ENCODE measurements around the gene MCC.

MCC gene

GRCh38 chr5:113252066-113252465 is 236.2 kb downstream of the MCC start:
- H3K4me1 ChIP-seq (ENCODE audit: control insufficient read depth, insufficient read depth, low read length, poor library complexity, severe bottlenecking): no peaks in the 10 kb centered on the region
- no peak for DNase-seq
- H3K9me3 ChIP-seq (ENCODE audit: control insufficient read depth, low read length): no peaks in the 10 kb centered on the region
- H3K4me3 ChIP-seq (ENCODE audit: insufficient read depth, low read depth, low read length, poor library complexity, severe bottlenecking): no peak overlapping the region
- H3K27ac ChIP-seq (ENCODE audit: insufficient read depth, low read length, poor library complexity, severe bottlenecking): no peak overlapping the region
- no peaks in the 10 kb centered on the region for H3K36me3 ChIP-seq (ENCODE audit: control insufficient read depth, insufficient read depth, low read length)
- H3K27me3 ChIP-seq (replicated peaks; ENCODE audit: control insufficient read depth, insufficient read depth, low read length, poor library complexity, severe bottlenecking): no peaks in the 10 kb centered on the region

- Histone ChIP-seq H3K4me3 (ENCODE audit: insufficient read depth, low read depth, low read length, poor library complexity, severe bottlenecking) (no peak overlapping the region), H3K36me3 (ENCODE audit: control insufficient read depth, insufficient read depth, low read length) (no peaks in the 10 kb centered on the region), H3K27me3 (replicated peaks; ENCODE audit: control insufficient read depth, insufficient read depth, low read length, poor library complexity, severe bottlenecking) (no peaks in the 10 kb centered on the region), H3K9me3 (ENCODE audit: control insufficient read depth, low read length) (no peaks in the 10 kb centered on the region), H3K27ac (ENCODE audit: insufficient read depth, low read length, poor library complexity, severe bottlenecking) (no peak overlapping the region), H3K4me1 (ENCODE audit: control insufficient read depth, insufficient read depth, low read length, poor library complexity, severe bottlenecking) (no peaks in the 10 kb centered on the region)
- DNase-seq: no peak
Measured at GRCh38 chr5:113250341-113250953, 237.8 kb downstream of the MCC start.

- DNase-seq: no peak
- Histone ChIP-seq H3K4me1 (ENCODE audit: control insufficient read depth, insufficient read depth, low read length, poor library complexity, severe bottlenecking) (no peaks in the 10 kb centered on the region), H3K9me3 (ENCODE audit: control insufficient read depth, low read length) (no peaks in the 10 kb centered on the region), H3K27me3 (replicated peaks; ENCODE audit: control insufficient read depth, insufficient read depth, low read length, poor library complexity, severe bottlenecking) (no peaks in the 10 kb centered on the region), H3K27ac (ENCODE audit: insufficient read depth, low read length, poor library complexity, severe bottlenecking) (no peak overlapping the region), H3K36me3 (ENCODE audit: control insufficient read depth, insufficient read depth, low read length) (no peaks in the 10 kb centered on the region), H3K4me3 (ENCODE audit: insufficient read depth, low read depth, low read length, poor library complexity, severe bottlenecking) (no peak overlapping the region)
Measured at GRCh38 chr5:113249206-113249605, 239.0 kb downstream of the MCC start.

- no peaks in the 10 kb centered on the region for H3K4me1 ChIP-seq (ENCODE audit: control insufficient read depth, insufficient read depth, low read length, poor library complexity, severe bottlenecking)
- no peaks in the 10 kb centered on the region for H3K9me3 ChIP-seq (ENCODE audit: control insufficient read depth, low read length)
- no peaks in the 10 kb centered on the region for H3K27me3 ChIP-seq (replicated peaks; ENCODE audit: control insufficient read depth, insufficient read depth, low read length, poor library complexity, severe bottlenecking)
- H3K4me3 ChIP-seq (ENCODE audit: insufficient read depth, low read depth, low read length, poor library complexity, severe bottlenecking): no peak overlapping the region
- H3K36me3 ChIP-seq (ENCODE audit: control insufficient read depth, insufficient read depth, low read length): no peaks in the 10 kb centered on the region
- H3K27ac ChIP-seq (ENCODE audit: insufficient read depth, low read length, poor library complexity, severe bottlenecking): no peak overlapping the region
- DNase-seq: no peak
Measured at GRCh38 chr5:113246361-113246870, 241.8 kb downstream of the MCC start.

DNA sequence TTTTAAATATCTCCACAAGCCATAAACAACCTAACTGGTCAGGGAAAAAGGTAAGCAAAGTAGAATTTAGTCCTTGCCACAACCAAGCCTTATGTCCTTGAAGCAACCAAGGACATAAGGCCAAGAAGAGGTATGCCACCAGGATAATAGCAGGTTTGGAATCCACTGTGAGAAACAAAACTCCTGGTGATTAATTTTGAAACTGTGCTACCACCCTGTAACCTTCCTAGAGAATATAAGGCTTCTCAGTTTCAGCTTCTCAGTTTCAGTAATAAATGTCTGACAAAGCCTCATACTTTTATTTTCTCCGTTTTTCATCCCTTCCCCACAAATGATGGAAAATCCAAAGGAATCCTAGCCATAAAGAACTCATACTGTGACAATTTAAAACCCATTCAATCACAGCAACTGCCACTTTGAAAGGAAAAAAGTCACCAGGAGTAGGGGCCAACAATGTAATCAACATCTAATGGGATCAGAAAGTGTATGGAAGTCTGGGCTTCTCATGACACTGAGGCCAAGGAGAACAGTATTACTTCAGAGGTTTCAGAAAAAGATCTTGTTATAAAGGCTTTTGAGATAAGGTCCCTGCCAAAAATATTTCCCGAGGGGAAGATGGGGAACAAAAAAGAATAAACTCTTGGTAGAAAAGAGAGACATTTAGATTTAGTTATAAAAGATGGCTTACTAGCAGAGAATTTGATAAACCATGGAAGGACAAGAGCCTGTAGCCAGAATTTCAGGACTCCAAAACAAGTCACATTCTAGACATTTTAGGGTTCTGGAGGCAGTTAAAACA is 242.6 kb downstream of the MCC start:
- DNase-seq: no peak
- Histone ChIP-seq H3K27me3 (replicated peaks; ENCODE audit: control insufficient read depth, insufficient read depth, low read length, poor library complexity, severe bottlenecking) (no peaks in the 10 kb centered on the region), H3K27ac (ENCODE audit: insufficient read depth, low read length, poor library complexity, severe bottlenecking) (no peak overlapping the region), H3K36me3 (ENCODE audit: control insufficient read depth, insufficient read depth, low read length) (no peaks in the 10 kb centered on the region), H3K9me3 (ENCODE audit: control insufficient read depth, low read length) (no peaks in the 10 kb centered on the region), H3K4me3 (ENCODE audit: insufficient read depth, low read depth, low read length, poor library complexity, severe bottlenecking) (no peak overlapping the region), H3K4me1 (ENCODE audit: control insufficient read depth, insufficient read depth, low read length, poor library complexity, severe bottlenecking) (no peaks in the 10 kb centered on the region)

DNA sequence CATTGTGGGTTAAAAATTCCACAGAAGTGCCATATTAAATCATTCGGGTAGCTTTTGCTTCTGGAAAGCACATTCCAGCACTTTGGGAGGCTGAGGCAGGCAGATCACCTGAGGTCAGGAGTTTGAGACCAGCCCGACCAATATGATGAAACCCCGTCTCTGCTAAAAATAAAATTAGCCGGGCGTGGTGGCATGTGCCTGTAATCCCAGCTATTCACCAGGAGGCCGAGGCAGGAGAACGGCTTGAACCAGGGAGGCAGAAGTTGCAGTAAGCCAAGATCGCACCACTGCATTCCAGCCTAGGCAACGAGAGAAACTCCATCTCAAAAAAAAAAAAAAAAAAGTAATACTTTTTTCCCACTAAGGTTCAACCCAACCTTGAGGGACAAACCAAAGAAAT is 243.3 kb downstream of the MCC start:
- H3K27ac ChIP-seq (ENCODE audit: insufficient read depth, low read length, poor library complexity, severe bottlenecking): no peak overlapping the region
- no peaks in the 10 kb centered on the region for H3K9me3 ChIP-seq (ENCODE audit: control insufficient read depth, low read length)
- DNase-seq: no peak
- no peak overlapping the region for H3K4me3 ChIP-seq (ENCODE audit: insufficient read depth, low read depth, low read length, poor library complexity, severe bottlenecking)
- no peaks in the 10 kb centered on the region for H3K36me3 ChIP-seq (ENCODE audit: control insufficient read depth, insufficient read depth, low read length)
- H3K27me3 ChIP-seq (replicated peaks; ENCODE audit: control insufficient read depth, insufficient read depth, low read length, poor library complexity, severe bottlenecking): no peaks in the 10 kb centered on the region
- H3K4me1 ChIP-seq (ENCODE audit: control insufficient read depth, insufficient read depth, low read length, poor library complexity, severe bottlenecking): no peaks in the 10 kb centered on the region

DNA sequence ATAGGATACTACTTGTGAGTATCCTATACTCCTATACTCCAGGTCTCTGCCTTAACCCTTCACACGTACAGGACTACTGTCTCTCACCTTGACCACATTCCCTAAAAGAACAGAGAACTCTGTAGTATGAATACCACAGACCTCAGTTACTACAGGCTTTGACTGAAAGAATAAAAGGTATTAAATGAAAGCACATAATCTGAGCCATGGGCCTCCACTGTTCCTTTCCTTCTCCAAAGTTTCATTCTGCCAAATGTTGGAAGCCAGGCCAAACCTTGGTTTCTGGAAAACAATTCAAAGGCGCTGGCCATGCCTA is 244.9 kb downstream of the MCC start:
- H3K36me3 ChIP-seq (ENCODE audit: control insufficient read depth, insufficient read depth, low read length): no peaks in the 10 kb centered on the region
- no peaks in the 10 kb centered on the region for H3K9me3 ChIP-seq (ENCODE audit: control insufficient read depth, low read length)
- H3K27me3 ChIP-seq (replicated peaks; ENCODE audit: control insufficient read depth, insufficient read depth, low read length, poor library complexity, severe bottlenecking): no peaks in the 10 kb centered on the region
- H3K4me3 ChIP-seq (ENCODE audit: insufficient read depth, low read depth, low read length, poor library complexity, severe bottlenecking): no peak overlapping the region
- H3K4me1 ChIP-seq (ENCODE audit: control insufficient read depth, insufficient read depth, low read length, poor library complexity, severe bottlenecking): no peaks in the 10 kb centered on the region
- no peak for DNase-seq
- H3K27ac ChIP-seq (ENCODE audit: insufficient read depth, low read length, poor library complexity, severe bottlenecking): no peak overlapping the region

DNA sequence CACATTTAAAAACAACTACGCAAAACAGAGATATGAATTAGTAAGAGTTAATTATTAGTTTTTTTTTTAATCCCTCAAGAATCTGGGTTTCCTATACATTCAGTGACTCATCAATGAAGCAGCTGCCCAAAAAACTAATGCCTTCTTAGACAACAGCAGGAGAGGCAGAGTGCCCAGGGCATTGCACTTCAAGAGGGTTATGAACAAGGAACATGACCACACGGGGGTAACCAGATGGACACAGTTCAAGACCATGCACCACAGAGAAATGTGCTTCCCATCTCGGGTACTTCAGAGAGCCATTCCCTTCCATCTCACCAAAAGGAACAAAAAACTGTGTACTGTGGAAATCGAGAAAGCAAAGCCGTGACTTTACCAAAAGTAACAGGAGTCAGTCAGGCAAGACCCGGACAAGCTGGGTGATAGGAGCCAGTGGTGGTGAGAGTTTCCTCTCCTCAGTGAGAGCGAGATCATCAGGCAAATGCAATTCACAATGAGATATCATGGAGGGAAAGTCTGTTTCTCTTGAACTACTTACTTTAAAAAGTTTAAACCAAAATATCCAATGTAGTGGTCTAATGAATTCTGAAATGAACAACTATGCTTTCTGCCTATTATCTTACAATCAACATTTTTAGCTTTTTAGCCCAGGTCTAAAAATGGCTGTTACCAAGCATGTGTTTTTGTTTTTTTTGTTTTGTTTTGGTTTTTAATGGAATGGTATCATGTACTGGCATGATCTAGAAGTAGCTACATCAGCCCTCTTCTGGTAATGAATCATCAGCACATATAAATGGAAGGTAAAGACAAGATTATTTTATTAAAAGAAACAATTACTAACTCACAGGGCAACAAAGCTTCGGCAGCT is 245.5 kb downstream of the MCC start:
- Histone ChIP-seq H3K27ac (ENCODE audit: insufficient read depth, low read length, poor library complexity, severe bottlenecking) (no peak overlapping the region), H3K4me3 (ENCODE audit: insufficient read depth, low read depth, low read length, poor library complexity, severe bottlenecking) (no peak overlapping the region), H3K4me1 (ENCODE audit: control insufficient read depth, insufficient read depth, low read length, poor library complexity, severe bottlenecking) (no peaks in the 10 kb centered on the region), H3K9me3 (ENCODE audit: control insufficient read depth, low read length) (no peaks in the 10 kb centered on the region), H3K27me3 (replicated peaks; ENCODE audit: control insufficient read depth, insufficient read depth, low read length, poor library complexity, severe bottlenecking) (no peaks in the 10 kb centered on the region), H3K36me3 (ENCODE audit: control insufficient read depth, insufficient read depth, low read length) (no peaks in the 10 kb centered on the region)
- no peak for DNase-seq

DNA sequence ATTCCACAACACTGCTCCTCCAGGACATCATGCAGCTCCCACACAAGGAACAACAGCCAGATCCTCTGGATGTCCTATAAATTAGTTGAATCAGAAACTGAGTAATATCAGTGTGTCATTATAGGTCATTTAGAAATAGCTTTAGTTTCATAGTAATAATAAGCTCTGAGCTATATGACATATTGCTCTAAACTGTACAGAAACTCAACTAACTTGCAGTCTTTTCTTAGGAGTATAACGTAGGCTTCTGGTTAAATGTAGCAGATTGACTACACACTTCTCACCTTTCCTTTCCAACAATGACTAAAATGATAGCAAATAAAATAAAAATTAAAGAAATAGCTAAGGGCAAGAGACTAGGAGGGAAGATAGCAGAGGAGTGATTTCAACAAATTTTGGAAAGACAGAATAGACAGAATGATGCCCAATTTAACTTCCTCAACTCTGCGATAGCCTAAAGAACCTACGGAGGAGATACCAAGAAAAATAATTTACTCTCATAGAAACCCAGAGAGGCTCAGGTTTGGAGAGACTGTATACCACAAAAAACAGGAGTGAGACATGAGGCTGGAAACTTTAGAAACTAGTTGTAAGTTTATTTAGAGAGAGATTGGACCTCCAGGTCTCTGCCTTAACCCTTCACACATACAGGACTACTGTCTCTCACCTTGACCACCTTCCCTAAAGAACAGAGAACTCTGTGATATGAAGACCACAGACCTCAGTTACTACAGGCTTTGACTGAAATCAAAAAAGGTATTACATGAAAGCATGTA is 247.1 kb downstream of the MCC start:
- Histone ChIP-seq H3K36me3 (ENCODE audit: control insufficient read depth, insufficient read depth, low read length) (no peaks in the 10 kb centered on the region), H3K4me3 (ENCODE audit: insufficient read depth, low read depth, low read length, poor library complexity, severe bottlenecking) (no peak overlapping the region), H3K9me3 (ENCODE audit: control insufficient read depth, low read length) (no peaks in the 10 kb centered on the region), H3K4me1 (ENCODE audit: control insufficient read depth, insufficient read depth, low read length, poor library complexity, severe bottlenecking) (no peaks in the 10 kb centered on the region), H3K27ac (ENCODE audit: insufficient read depth, low read length, poor library complexity, severe bottlenecking) (no peak overlapping the region), H3K27me3 (replicated peaks; ENCODE audit: control insufficient read depth, insufficient read depth, low read length, poor library complexity, severe bottlenecking) (no peaks in the 10 kb centered on the region)
- DNase-seq: no peak
